Right atrium auricular region (tissue), 2 donors: Measurements from ENCODE around the gene MIX23. TPM values are rescaled to one million over a fixed set of nuclear protein-coding genes. Genes with fewer than 3 reads are reported as not detected.

Source experiments
- DNase-seq: peaks from one replicate; pipeline ENCODE4 v3.0.0-alpha.2; 2019; ENCODE audit warnings: low spot score
- H3K27ac ChIP-seq, 2 donors: fragments of 200-600 bp; sonication (generic); 1 replicate in 1 of 2; 2 replicates in 1 of 2; pipeline ENCODE4 v1.5.1; 2016 to 2019
- H3K27me3 ChIP-seq, 2 donors: fragments of 200-600 bp; sonication (generic); one replicate each; pipeline versions ENCODE4 v1.5.1 to v1.6.0; 2017 to 2019
- H3K36me3 ChIP-seq: fragments of 200-600 bp; sonication (generic); one replicate; pipeline ENCODE4 v1.5.1; 2016
- H3K4me1 ChIP-seq, 2 donors: fragments of 200-600 bp; sonication (generic); one replicate each; pipeline versions ENCODE4 v1.5.1 to v1.6.0; 2017 to 2019
- H3K4me3 ChIP-seq, 2 donors: fragments of 200-600 bp; sonication (generic); 1 replicate in 1 of 2; 2 replicates in 1 of 2; pipeline ENCODE4 v1.5.1; 2017 to 2019; ENCODE audit warnings: mild to moderate bottlenecking in 1 of 2, moderate library complexity in 1 of 2
- H3K9me3 ChIP-seq, 2 donors: fragments of 200-600 bp; sonication (generic); one replicate each; pipeline ENCODE4 v1.5.1; 2019
- CTCF ChIP-seq, 2 donors: fragments of 200-600 bp; sonication (generic); IDR thresholded peaks; one replicate each; pipeline ENCODE4 v1.5.1; 2019; ENCODE audit warnings: antibody characterized with exemption in 2 of 2
- total RNA-seq, 2 donors: library from RNA; depleted of rRNA; stranded (reverse); fragments of >200 nt; gene quantifications; one replicate each; pipeline ENCODE4 v1.1.0, GENCODE V29; 2016

The MIX23 gene
- total RNA-seq, 2 donors from 2014 or later = 15.5 to 19.5 TPM

GRCh38 chr3:122313281-122313680 lies 69.8 kb downstream of the MIX23 start:
- no peaks in the 10 kb centered on the region for H3K27me3 ChIP-seq
- no peak for DNase-seq
- H3K4me1 ChIP-seq = no peaks in the 10 kb centered on the region
- no peaks in the 10 kb centered on the region for H3K9me3 ChIP-seq
- no peak overlapping the region for H3K27ac ChIP-seq
- no peak overlapping the region for H3K4me3 ChIP-seq
- TF ChIP-seq CTCF (IDR thresholded peaks at IDR 0.05) = no peak
- H3K36me3 ChIP-seq = no peaks in the 10 kb centered on the region

GRCh38 chr3:122312826-122313225 lies 70.2 kb downstream of the MIX23 start:
- no peak overlapping the region for H3K27ac ChIP-seq
- H3K4me1 ChIP-seq = no peaks in the 10 kb centered on the region
- H3K4me3 ChIP-seq = no peak overlapping the region
- no peaks in the 10 kb centered on the region for H3K36me3 ChIP-seq
- DNase-seq = no peak
- no peak for TF ChIP-seq CTCF (IDR thresholded peaks at IDR 0.05)
- no peaks in the 10 kb centered on the region for H3K27me3 ChIP-seq
- no peaks in the 10 kb centered on the region for H3K9me3 ChIP-seq

- no peaks in the 10 kb centered on the region for H3K36me3 ChIP-seq
- no peaks in the 10 kb centered on the region for H3K27me3 ChIP-seq
- H3K4me3 ChIP-seq = no peak overlapping the region
- no peaks in the 10 kb centered on the region for H3K4me1 ChIP-seq
- no peaks in the 10 kb centered on the region for H3K9me3 ChIP-seq
- no peak for TF ChIP-seq CTCF (IDR thresholded peaks at IDR 0.05)
- no peak overlapping the region for H3K27ac ChIP-seq
- DNase-seq = no peak
Measured at GRCh38 chr3:122310361-122310760, 72.7 kb downstream of the MIX23 start.

Other genes with a start within 250 kb of the MIX23 start
- gene CASR, start 199.6 kb downstream of the MIX23 start, total RNA-seq = not detected
- 1 to 10 TPM; 1.1 to 2.6 TPM for gene CSTA, start 58.0 kb downstream of the MIX23 start, total RNA-seq
- gene FAM162A, start 951 bp upstream of the MIX23 start, total RNA-seq = 10 to 100 TPM; 55.3 to 88.4 TPM
- gene WDR5B, start 32.8 kb upstream of the MIX23 start, total RNA-seq = 1 to 10 TPM; 1.6 to 2.7 TPM
- gene KPNA1, start 131.7 kb upstream of the MIX23 start, total RNA-seq = 10 to 100 TPM; 33.3 to 40.0 TPM
- gene PARP9, start 181.1 kb upstream of the MIX23 start, total RNA-seq = 10 to 100 TPM in 1 of 2 donors, 1 to 10 TPM in 1; 9.2 to 14.5 TPM
- 10 to 100 TPM in 1 of 2 donors, 1 to 10 TPM in 1; 8.6 to 12.1 TPM for gene DTX3L, start 181.1 kb upstream of the MIX23 start, total RNA-seq
- gene PARP15, start 194.4 kb upstream of the MIX23 start, total RNA-seq = 1 to 10 TPM; 1.1 to 1.7 TPM